ENCODE measurements around the gene CCDC47.

- TF ChIP-seq MAX (CRISPR knock-in tag; IDR thresholded peaks at IDR 0.05) (no peak), GRHL2 (CRISPR knock-in tag; IDR thresholded peaks at IDR 0.05; ENCODE audit: insufficient replicate concordance, severe bottlenecking) (no peak), NFE2L1 (CRISPR knock-in tag; IDR thresholded peaks at IDR 0.05) (no peak)
Observed at GRCh38 chr17:63768433-63768832, 5.0 kb downstream of the CCDC47 start.
